ENCODE measurements around the gene VARS2.

VARS2 gene

DNA sequence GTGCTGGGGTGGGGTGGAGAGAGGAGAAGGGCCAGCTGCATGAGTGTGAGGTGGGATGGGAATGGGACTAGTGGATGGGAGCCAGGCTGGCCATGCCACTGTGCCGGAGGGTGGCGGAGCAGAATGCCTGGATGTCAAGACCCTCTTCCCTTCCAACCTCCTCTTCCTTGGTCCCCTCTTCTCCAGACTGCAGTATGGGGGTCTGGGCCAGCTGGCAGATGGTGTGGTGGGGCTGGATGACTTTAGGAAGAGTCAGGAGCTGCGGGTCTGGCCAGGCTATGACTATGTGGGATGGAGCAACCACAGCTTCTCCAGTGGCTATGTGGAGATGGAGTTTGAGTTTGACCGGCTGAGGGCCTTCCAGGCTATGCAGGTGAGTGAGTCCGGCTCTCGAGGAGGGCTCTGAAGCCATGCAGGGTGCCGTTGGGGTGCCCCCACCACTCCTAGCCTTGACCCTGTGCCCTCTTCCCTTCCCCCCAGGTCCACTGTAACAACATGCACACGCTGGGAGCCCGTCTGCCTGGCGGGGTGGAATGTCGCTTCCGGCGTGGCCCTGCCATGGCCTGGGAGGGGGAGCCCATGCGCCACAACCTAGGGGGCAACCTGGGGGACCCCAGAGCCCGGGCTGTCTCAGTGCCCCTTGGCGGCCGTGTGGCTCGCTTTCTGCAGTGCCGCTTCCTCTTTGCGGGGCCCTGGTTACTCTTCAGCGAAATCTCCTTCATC lies 22.1 kb upstream of the VARS2 start:
- H3K9me3 ChIP-seq (ENCODE audit: control insufficient read depth, low read length) = no peaks in the 10 kb centered on the region
- H3K4me1 ChIP-seq = peaks cover 6% of the 10 kb centered on the region
- no peak overlapping the region for H2AFZ ChIP-seq
- no peak overlapping the region for H3K4me3 ChIP-seq (ENCODE audit: low read depth, low read length)
- peaks cover 27% of the 10 kb centered on the region for H3K79me2 ChIP-seq
- H3K9ac ChIP-seq = no peak overlapping the region
- no peaks in the 10 kb centered on the region for H3K36me3 ChIP-seq (ENCODE audit: control insufficient read depth, insufficient read depth, low read length)
- H3K27me3 ChIP-seq (ENCODE audit: control insufficient read depth, insufficient read depth, low read length) = no peaks in the 10 kb centered on the region
- TF ChIP-seq, protein P1, sequence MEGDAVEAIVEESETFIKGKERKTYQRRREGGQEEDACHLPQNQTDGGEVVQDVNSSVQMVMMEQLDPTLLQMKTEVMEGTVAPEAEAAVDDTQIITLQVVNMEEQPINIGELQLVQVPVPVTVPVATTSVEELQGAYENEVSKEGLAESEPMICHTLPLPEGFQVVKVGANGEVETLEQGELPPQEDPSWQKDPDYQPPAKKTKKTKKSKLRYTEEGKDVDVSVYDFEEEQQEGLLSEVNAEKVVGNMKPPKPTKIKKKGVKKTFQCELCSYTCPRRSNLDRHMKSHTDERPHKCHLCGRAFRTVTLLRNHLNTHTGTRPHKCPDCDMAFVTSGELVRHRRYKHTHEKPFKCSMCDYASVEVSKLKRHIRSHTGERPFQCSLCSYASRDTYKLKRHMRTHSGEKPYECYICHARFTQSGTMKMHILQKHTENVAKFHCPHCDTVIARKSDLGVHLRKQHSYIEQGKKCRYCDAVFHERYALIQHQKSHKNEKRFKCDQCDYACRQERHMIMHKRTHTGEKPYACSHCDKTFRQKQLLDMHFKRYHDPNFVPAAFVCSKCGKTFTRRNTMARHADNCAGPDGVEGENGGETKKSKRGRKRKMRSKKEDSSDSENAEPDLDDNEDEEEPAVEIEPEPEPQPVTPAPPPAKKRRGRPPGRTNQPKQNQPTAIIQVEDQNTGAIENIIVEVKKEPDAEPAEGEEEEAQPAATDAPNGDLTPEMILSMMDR (IDR thresholded peaks at IDR 0.05) = no peak
- H3K27ac ChIP-seq = no peak overlapping the region
- H3K4me2 ChIP-seq (ENCODE audit: low read length) = no peak overlapping the region

DNA sequence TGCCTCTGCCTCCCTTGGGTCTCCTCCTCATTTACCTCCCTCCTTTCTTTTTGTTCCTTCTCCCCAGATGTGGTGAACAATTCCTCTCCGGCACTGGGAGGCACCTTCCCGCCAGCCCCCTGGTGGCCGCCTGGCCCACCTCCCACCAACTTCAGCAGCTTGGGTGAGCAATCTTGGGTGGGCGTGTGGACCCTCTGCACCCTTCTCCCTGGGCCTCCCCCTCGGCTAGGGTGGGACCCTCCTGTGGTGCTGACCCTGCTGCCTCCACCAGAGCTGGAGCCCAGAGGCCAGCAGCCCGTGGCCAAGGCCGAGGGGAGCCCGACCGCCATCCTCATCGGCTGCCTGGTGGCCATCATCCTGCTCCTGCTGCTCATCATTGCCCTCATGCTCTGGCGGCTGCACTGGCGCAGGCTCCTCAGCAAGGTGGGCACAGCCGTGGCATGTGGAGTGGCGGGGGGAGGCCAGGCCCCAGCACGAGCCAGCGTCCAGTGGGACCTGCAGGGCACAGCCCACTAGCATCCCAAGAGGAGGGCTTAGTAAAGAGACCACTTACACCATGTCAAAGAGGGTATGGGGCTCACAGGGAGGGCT lies 20.9 kb upstream of the VARS2 start:
- TF ChIP-seq, protein P1 (IDR thresholded peaks at IDR 0.05) = no peak
- H3K9me3 ChIP-seq (ENCODE audit: control insufficient read depth, low read length) = no peaks in the 10 kb centered on the region
- H3K27me3 ChIP-seq (ENCODE audit: control insufficient read depth, insufficient read depth, low read length) = no peaks in the 10 kb centered on the region
- no peak overlapping the region for H3K4me2 ChIP-seq (ENCODE audit: low read length)
- H3K27ac ChIP-seq = no peak overlapping the region
- H2AFZ ChIP-seq = no peak overlapping the region
- no peak overlapping the region for H3K4me3 ChIP-seq (ENCODE audit: low read depth, low read length)
- H3K4me1 ChIP-seq = peaks cover 6% of the 10 kb centered on the region
- peaks cover 27% of the 10 kb centered on the region for H3K79me2 ChIP-seq
- H3K9ac ChIP-seq = no peak overlapping the region
- no peaks in the 10 kb centered on the region for H3K36me3 ChIP-seq (ENCODE audit: control insufficient read depth, insufficient read depth, low read length)

DNA sequence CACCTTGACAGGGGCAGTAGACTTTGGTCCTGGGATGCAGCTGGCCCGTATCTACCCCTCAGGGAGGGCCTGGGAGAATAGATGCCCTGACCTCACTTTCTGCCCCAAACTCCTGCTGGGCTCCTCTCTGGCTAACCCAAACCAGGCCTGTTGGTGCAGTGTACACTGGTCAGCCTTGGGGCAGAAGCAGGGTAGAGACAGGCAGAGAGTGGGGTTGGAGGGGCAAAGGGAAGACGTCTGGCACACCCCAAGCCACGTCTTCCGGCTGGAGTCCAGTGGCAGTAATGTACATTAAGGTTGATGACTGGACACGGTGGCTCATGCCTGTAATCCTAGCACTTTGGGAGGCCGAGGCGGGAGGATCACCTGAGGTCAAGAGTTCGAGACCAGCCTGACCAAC lies 20.4 kb upstream of the VARS2 start:
- TF ChIP-seq, protein P1 (IDR thresholded peaks at IDR 0.05) = no peak
- Histone ChIP-seq H3K9me3 (ENCODE audit: control insufficient read depth, low read length) (no peaks in the 10 kb centered on the region), H3K4me3 (ENCODE audit: low read depth, low read length) (no peak overlapping the region), H3K79me2 (peaks cover 23% of the 10 kb centered on the region), H3K9ac (no peak overlapping the region), H3K4me1 (peaks cover 6% of the 10 kb centered on the region), H2AFZ (no peak overlapping the region), H3K4me2 (ENCODE audit: low read length) (no peak overlapping the region), H3K27me3 (ENCODE audit: control insufficient read depth, insufficient read depth, low read length) (no peaks in the 10 kb centered on the region), H3K36me3 (ENCODE audit: control insufficient read depth, insufficient read depth, low read length) (no peaks in the 10 kb centered on the region), H3K27ac (no peak overlapping the region)

DNA sequence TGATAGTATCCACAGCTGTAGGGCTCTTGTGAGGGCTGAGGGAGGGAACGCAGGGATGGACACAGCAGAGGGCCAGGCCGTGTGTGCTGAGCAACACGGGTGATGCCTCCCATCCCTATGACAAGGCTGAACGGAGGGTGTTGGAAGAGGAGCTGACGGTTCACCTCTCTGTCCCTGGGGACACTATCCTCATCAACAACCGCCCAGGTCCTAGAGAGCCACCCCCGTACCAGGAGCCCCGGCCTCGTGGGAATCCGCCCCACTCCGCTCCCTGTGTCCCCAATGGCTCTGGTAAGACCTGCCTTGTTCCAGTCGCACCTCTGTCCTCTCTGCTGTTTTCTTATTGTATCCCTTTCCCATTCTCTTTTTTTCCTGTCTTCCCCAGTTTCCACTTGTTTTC lies 19.7 kb upstream of the VARS2 start:
- Histone ChIP-seq H3K27ac (no peak overlapping the region), H2AFZ (no peak overlapping the region), H3K9ac (no peak overlapping the region), H3K36me3 (ENCODE audit: control insufficient read depth, insufficient read depth, low read length) (no peaks in the 10 kb centered on the region), H3K4me3 (ENCODE audit: low read depth, low read length) (no peak overlapping the region), H3K79me2 (peaks cover 16% of the 10 kb centered on the region), H3K27me3 (ENCODE audit: control insufficient read depth, insufficient read depth, low read length) (no peaks in the 10 kb centered on the region), H3K4me1 (peaks cover 6% of the 10 kb centered on the region), H3K4me2 (ENCODE audit: low read length) (no peak overlapping the region), H3K9me3 (ENCODE audit: control insufficient read depth, low read length) (no peaks in the 10 kb centered on the region)
- TF ChIP-seq, protein P1 (IDR thresholded peaks at IDR 0.05) = no peak

DNA sequence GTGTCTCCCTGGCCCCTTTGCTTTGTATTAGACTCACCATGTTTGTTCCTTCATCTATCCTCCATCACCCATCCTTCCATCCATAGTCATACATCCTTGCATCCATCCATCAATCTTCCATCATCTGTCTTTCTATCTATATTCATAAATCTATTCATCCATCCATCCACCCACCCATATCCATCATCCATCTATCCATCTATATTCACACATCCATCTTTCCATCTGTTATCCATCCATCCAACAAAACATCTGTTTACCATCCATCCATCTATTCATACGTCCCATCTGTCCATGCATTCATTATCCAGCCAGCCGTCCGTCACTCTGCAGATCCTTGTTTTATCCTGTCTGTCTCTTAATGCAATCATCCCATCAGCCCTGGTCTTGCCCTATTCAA lies 19.1 kb upstream of the VARS2 start:
- Histone ChIP-seq H2AFZ (no peak overlapping the region), H3K27ac (no peak overlapping the region), H3K36me3 (ENCODE audit: control insufficient read depth, insufficient read depth, low read length) (no peaks in the 10 kb centered on the region), H3K9ac (no peak overlapping the region), H3K79me2 (peaks cover 10% of the 10 kb centered on the region), H3K27me3 (ENCODE audit: control insufficient read depth, insufficient read depth, low read length) (no peaks in the 10 kb centered on the region), H3K4me2 (ENCODE audit: low read length) (no peak overlapping the region), H3K4me3 (ENCODE audit: low read depth, low read length) (no peak overlapping the region), H3K9me3 (ENCODE audit: control insufficient read depth, low read length) (no peaks in the 10 kb centered on the region), H3K4me1 (peaks cover 5% of the 10 kb centered on the region)
- TF ChIP-seq, protein P1 (IDR thresholded peaks at IDR 0.05) = no peak

Measured in parathyroid adenoma (tissue), 2 donors.